Lower leg skin (tissue), 3 donors: ENCODE data around the gene ANXA6.

Experiments
- POLR2A ChIP-seq, 2 donors: fragments of 450-650 bp; IDR thresholded peaks; one replicate each; pipeline ENCODE4 v1.6.1; 2016 to 2017; ENCODE audit warnings: antibody characterized with exemption in 2 of 2, mild to moderate bottlenecking in 1 of 2, moderate library complexity in 1 of 2
- TF ChIP-seq, protein P1 (sequence below), 3 donors: fragments of 450-650 bp; IDR thresholded peaks; one replicate each; pipeline ENCODE4 v1.5.1; 2016; ENCODE audit warnings: antibody characterized with exemption in 3 of 3, mild to moderate bottlenecking in 3 of 3, moderate library complexity in 2 of 3

GRCh38 chr5:151174612-151175101 is 17.1 kb upstream of the ANXA6 start:
- TF ChIP-seq, protein P1, sequence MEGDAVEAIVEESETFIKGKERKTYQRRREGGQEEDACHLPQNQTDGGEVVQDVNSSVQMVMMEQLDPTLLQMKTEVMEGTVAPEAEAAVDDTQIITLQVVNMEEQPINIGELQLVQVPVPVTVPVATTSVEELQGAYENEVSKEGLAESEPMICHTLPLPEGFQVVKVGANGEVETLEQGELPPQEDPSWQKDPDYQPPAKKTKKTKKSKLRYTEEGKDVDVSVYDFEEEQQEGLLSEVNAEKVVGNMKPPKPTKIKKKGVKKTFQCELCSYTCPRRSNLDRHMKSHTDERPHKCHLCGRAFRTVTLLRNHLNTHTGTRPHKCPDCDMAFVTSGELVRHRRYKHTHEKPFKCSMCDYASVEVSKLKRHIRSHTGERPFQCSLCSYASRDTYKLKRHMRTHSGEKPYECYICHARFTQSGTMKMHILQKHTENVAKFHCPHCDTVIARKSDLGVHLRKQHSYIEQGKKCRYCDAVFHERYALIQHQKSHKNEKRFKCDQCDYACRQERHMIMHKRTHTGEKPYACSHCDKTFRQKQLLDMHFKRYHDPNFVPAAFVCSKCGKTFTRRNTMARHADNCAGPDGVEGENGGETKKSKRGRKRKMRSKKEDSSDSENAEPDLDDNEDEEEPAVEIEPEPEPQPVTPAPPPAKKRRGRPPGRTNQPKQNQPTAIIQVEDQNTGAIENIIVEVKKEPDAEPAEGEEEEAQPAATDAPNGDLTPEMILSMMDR (IDR thresholded peaks at IDR 0.05), result no peak
- TF ChIP-seq POLR2A (IDR thresholded peaks at IDR 0.05), result no peak
